ENCODE results near the gene HPS5. TPM values are rescaled to one million over a fixed set of nuclear protein-coding genes. Genes with fewer than 3 reads are reported as not detected.

Gene HPS5
- total RNA-seq, 1 experiment from 2014 or later = 15.4 TPM

DNA sequence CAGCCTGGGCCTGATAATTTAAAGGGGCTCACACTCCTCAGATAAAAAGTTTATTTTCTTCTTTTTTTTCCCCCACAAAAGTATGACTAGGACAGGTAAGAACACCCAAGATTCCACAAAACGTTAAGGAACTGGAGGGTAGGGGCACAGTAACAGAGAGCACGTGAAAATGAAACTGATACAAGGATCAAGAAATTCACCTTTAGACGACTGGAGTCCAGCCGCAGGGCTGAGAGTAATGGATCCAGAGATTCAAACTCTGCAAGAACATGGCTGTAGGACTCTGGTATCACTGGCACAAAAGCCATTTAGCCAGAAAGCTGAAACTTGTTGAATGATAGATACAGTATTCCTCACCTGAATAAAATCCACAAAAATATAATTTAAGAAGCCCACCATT lies 4.4 kb downstream of the HPS5 start:
- H3K27me3 ChIP-seq (ENCODE audit: insufficient read depth, low read length) = no peaks in the 10 kb centered on the region
- whole genome bisulfite sequencing (ENCODE audit: extremely low coverage, insufficient read length, low lambda C conversion rate) = no CpG with 5 or more reads among the region's 4 CpGs
- no peak overlapping the region for H2BK120ac ChIP-seq (ENCODE audit: low read depth, low read length, poor library complexity, severe bottlenecking)
- no peak overlapping the region for H2AFZ ChIP-seq (ENCODE audit: low read length)
- H2BK12ac ChIP-seq (ENCODE audit: insufficient read length, low read depth, low read length) = no peak overlapping the region
- Mint-ChIP-seq H3K9me3 (no peaks in the 10 kb centered on the region; a peak in 1 of 5 replicates), H3K4me1 (peaks cover 15 to 16% of the 10 kb centered on the region in 2 experiments), H3K27ac (peak overlapping the region in 1 of 3 experiments; percentile 55; a peak in 1 of 7 replicates), H3K27me3 (ENCODE audit: low read depth) (no peaks in the 10 kb centered on the region), H3K4me3 (no peak overlapping the region), H3K36me3 (ENCODE audit: insufficient read depth in 1 of 3, low read depth in 3 of 3) (peaks cover 2 to 9% (median 9%) of the 10 kb centered on the region in 3 experiments; a peak in 6 of 7 replicates)
- no peak overlapping the region for H3K23ac ChIP-seq (ENCODE audit: insufficient read length, low read depth, low read length)
- H3K23me2 ChIP-seq (ENCODE audit: insufficient read length, low read depth, low read length, poor library complexity, severe bottlenecking) = no peaks in the 10 kb centered on the region
- H4K5ac ChIP-seq (ENCODE audit: insufficient read length, low read depth, low read length) = no peak overlapping the region
- peaks cover 15% of the 10 kb centered on the region; the same call in 1 of the 2 replicates for H3K79me2 ChIP-seq (ENCODE audit: insufficient read depth, low read length)
- H2BK15ac ChIP-seq (ENCODE audit: low read depth, low read length) = no peak overlapping the region
- no peaks in the 10 kb centered on the region for H3K9me3 ChIP-seq (ENCODE audit: control insufficient read depth, low read depth, low read length)
- H4K91ac ChIP-seq (ENCODE audit: insufficient read length, low read depth, low read length) = no peak overlapping the region
- no peak overlapping the region for H3T11ph ChIP-seq (ENCODE audit: low read length)
- no peak overlapping the region for H3K4me2 ChIP-seq (ENCODE audit: insufficient read depth, insufficient read length, low read length)
- TF ChIP-seq CTCF (conservative IDR thresholded peaks at IDR 0.05) = no peak
- H3K79me1 ChIP-seq (ENCODE audit: insufficient read depth, low read depth, low read length, poor library complexity, severe bottlenecking) = peaks cover 4% of the 10 kb centered on the region
- no peak overlapping the region for H2AK5ac ChIP-seq (ENCODE audit: insufficient read length, low read length)
- H2BK20ac ChIP-seq (ENCODE audit: low read depth, low read length, poor library complexity, severe bottlenecking) = no peak overlapping the region
- no peak overlapping the region for H3K18ac ChIP-seq (ENCODE audit: insufficient read length, low read depth, low read length)
- no peak overlapping the region for H3K27ac ChIP-seq (ENCODE audit: insufficient read length, low read depth, low read length)
- no peak overlapping the region for H3K56ac ChIP-seq (ENCODE audit: insufficient read length, low read depth, low read length)
- no peak overlapping the region for H3K14ac ChIP-seq (ENCODE audit: insufficient read depth, low read length)
- no peak overlapping the region for H2BK5ac ChIP-seq (ENCODE audit: insufficient read length, low read length)
- no peak overlapping the region for H3K4ac ChIP-seq (ENCODE audit: low read depth, low read length)
- no peak overlapping the region for H3K9ac ChIP-seq (ENCODE audit: extremely low read depth, insufficient read length, low read length)
- no peaks in the 10 kb centered on the region for H4K20me1 ChIP-seq (ENCODE audit: control insufficient read depth, insufficient read depth, insufficient read length)
- DNase-seq = no peak
- H3K4me1 ChIP-seq (ENCODE audit: insufficient read depth, low read length) = no peaks in the 10 kb centered on the region
- H4K8ac ChIP-seq (replicated peaks; ENCODE audit: insufficient read length, low read depth, low read length) = no peak overlapping the region

Measured in H9 (cell line).